OCI-LY3 (cell line): Measurements from ENCODE around the gene SNX30.

Experiments used
- EZH2phosphoT487 ChIP-seq: fragments of 200-600 bp; shearing (Covaris generic); IDR thresholded peaks from 2 replicates; pipeline ENCODE4 v1.6.1; 2018; ENCODE audit warnings: antibody characterized with exemption, mixed run types, low read depth
- TF ChIP-seq, protein P1 (sequence below): fragments of 200-600, 300-600 bp; sonication (generic); IDR thresholded peaks from 2 replicates; pipeline ENCODE4 v1.5.1; 2014; ENCODE audit warnings: antibody characterized with exemption, low read length, low read depth

DNA sequence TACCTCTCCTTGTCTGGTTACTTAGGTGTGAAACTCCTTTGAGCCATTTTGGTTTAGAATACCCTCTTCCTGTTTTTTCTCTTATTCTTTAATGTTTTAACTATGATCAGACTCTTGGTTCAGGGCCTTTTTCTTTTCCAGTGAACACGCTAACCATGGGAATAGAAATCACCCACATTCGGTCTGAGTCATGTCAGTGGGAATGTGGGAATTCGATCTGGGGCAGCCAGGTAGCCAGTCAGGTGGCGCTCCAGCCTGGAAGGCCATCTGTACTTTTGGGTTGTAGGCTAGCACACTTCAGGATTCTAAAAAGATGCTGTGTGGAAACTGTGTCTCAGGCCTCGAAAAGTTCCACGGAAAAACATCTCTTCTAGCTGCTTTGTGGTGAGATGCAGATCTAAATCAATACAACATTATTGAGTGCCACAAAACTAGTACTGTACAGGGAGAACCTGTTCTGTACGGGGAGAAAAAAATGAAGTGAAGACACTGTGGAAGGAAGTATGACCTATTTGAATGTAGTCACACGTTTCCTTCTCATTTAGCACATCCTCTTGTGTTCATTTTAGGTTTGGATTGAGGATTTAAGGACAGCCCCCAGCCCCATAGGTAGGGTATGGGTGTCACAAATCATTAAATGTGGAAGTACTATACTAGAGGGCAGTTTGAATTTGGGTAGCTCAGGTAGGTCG lies 36.4 kb downstream of the SNX30 start:
- TF ChIP-seq EZH2phosphoT487 = no peak
- TF ChIP-seq, protein P1, sequence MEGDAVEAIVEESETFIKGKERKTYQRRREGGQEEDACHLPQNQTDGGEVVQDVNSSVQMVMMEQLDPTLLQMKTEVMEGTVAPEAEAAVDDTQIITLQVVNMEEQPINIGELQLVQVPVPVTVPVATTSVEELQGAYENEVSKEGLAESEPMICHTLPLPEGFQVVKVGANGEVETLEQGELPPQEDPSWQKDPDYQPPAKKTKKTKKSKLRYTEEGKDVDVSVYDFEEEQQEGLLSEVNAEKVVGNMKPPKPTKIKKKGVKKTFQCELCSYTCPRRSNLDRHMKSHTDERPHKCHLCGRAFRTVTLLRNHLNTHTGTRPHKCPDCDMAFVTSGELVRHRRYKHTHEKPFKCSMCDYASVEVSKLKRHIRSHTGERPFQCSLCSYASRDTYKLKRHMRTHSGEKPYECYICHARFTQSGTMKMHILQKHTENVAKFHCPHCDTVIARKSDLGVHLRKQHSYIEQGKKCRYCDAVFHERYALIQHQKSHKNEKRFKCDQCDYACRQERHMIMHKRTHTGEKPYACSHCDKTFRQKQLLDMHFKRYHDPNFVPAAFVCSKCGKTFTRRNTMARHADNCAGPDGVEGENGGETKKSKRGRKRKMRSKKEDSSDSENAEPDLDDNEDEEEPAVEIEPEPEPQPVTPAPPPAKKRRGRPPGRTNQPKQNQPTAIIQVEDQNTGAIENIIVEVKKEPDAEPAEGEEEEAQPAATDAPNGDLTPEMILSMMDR = no peak
